ENCODE results near the gene NTN5.
"Not testable (repeated sequence)": the region's sequence is repeated elsewhere in the genome, so short reads cannot be mapped to it uniquely, and the experiment has no call there.

NTN5 gene

GRCh38 chr19:48669903-48670668 is 2.7 kb downstream of the NTN5 start:
- DNase-seq = no peak

GRCh38 chr19:48668761-48669160 is 4.1 kb downstream of the NTN5 start:
- no peak for DNase-seq

- DNase-seq = no peak
These were observed 4.5 kb downstream of the NTN5 start for GRCh38 chr19:48668332-48668731.

GRCh38 chr19:48665786-48666185 is 7.0 kb downstream of the NTN5 start:
- no peak for DNase-seq

- no peak for DNase-seq
These were observed 8.3 kb downstream of the NTN5 start for GRCh38 chr19:48664476-48664875.

GRCh38 chr19:48663667-48664066 is 9.2 kb downstream of the NTN5 start:
- DNase-seq = no peak

- no peak for DNase-seq
These were observed 11.1 kb downstream of the NTN5 start for GRCh38 chr19:48661711-48662090.

- DNase-seq = peak; percentile 87 to 90
These were observed 11.7 kb downstream of the NTN5 start for GRCh38 chr19:48660852-48661710.

GRCh38 chr19:48659768-48660167 is 13.0 kb downstream of the NTN5 start:
- DNase-seq = peak; percentile 25 to 34

- DNase-seq = no peak
These were observed 14.3 kb downstream of the NTN5 start for GRCh38 chr19:48658483-48658882.

GRCh38 chr19:48657828-48658227 is 15.0 kb downstream of the NTN5 start:
- not testable (repeated sequence) for DNase-seq

GRCh38 chr19:48656840-48657474 is 15.9 kb downstream of the NTN5 start:
- DNase-seq = no peak

GRCh38 chr19:48654299-48655059 is 18.3 kb downstream of the NTN5 start:
- DNase-seq = no peak

GRCh38 chr19:48651683-48652048 is 21.2 kb downstream of the NTN5 start:
- no peak for DNase-seq

- DNase-seq = no peak
These were observed 21.7 kb downstream of the NTN5 start for GRCh38 chr19:48650974-48651682.

- no peak for DNase-seq
These were observed 24.7 kb downstream of the NTN5 start for GRCh38 chr19:48648134-48648533.

- DNase-seq = no peak
These were observed 26.0 kb downstream of the NTN5 start for GRCh38 chr19:48646722-48647216.

GRCh38 chr19:48646001-48646721 is 26.7 kb downstream of the NTN5 start, which contains the start of gene CA11:
CA11 (minus strand) TSS chr19:48646187; CDS start chr19:48645632, 555 bp downstream.
- DNase-seq = peak; percentile 92 to 95

GRCh38 chr19:48645620-48646000 is 27.2 kb downstream of the NTN5 start:
- no peak for DNase-seq

GRCh38 chr19:48644839-48645619 is 27.8 kb downstream of the NTN5 start:
- DNase-seq = peak; percentile 80 to 81
